Muscle layer of duodenum (tissue), 2 donors: ENCODE measurements around the gene FAR2.
"Not testable (repeated sequence)": the region's sequence is repeated elsewhere in the genome, so short reads cannot be mapped to it uniquely, and the experiment has no call there.

Source experiments
- H3K27ac ChIP-seq: one replicate; pipeline ENCODE4 v1.7.0; 2013; ENCODE audit warnings: mild to moderate bottlenecking, low read length
- H3K27me3 ChIP-seq: one replicate; pipeline ENCODE4 v1.7.0; 2013; ENCODE audit warnings: low read depth, mild to moderate bottlenecking, control low read depth, low read length
- H3K36me3 ChIP-seq, 2 donors: one replicate each; pipeline ENCODE4 v1.7.0; 2013; ENCODE audit warnings: low read length in 2 of 2, control low read depth in 1 of 2, mild to moderate bottlenecking in 1 of 2; ENCODE audit not compliant: insufficient read depth in 2 of 2, control insufficient read depth in 1 of 2
- H3K4me1 ChIP-seq, 2 donors: one replicate each; pipeline ENCODE4 v1.7.0; 2013; ENCODE audit warnings: low read length in 2 of 2, mild to moderate bottlenecking in 2 of 2, control low read depth in 1 of 2, moderate library complexity in 1 of 2; ENCODE audit not compliant: insufficient read depth in 2 of 2, control insufficient read depth in 1 of 2
- H3K4me3 ChIP-seq, 2 donors: one replicate each; pipeline ENCODE4 v1.7.0; 2013; ENCODE audit warnings: low read length in 2 of 2, low read depth in 1 of 2, mild to moderate bottlenecking in 1 of 2
- H3K9me3 ChIP-seq, 2 donors: one replicate each; pipeline ENCODE4 v1.7.0; 2013; ENCODE audit warnings: low read length in 2 of 2, control low read depth in 1 of 2, mild to moderate bottlenecking in 1 of 2; ENCODE audit not compliant: control insufficient read depth in 1 of 2
- donor health status: healthy.

Gene FAR2

GRCh38 chr12:29171421-29172258, 22.6 kb downstream of the FAR2 start:
- Histone ChIP-seq H3K36me3 (no peaks in the 10 kb centered on the region), H3K9me3 (no peaks in the 10 kb centered on the region), H3K4me3 (no peak overlapping the region), H3K27ac (no peak overlapping the region), H3K4me1 (peaks cover 4 to 13% of the 10 kb centered on the region in 2 donors), H3K27me3 (no peaks in the 10 kb centered on the region)

GRCh38 chr12:29176941-29177340, 27.9 kb downstream of the FAR2 start:
- Histone ChIP-seq H3K4me1 (no peaks in the 10 kb centered on the region), H3K36me3 (no peaks in the 10 kb centered on the region), H3K27me3 (no peaks in the 10 kb centered on the region), H3K27ac (no peak overlapping the region), H3K4me3 (no peak overlapping the region), H3K9me3 (no peaks in the 10 kb centered on the region)

GRCh38 chr12:29182247-29182646, 33.2 kb downstream of the FAR2 start:
- not testable (repeated sequence) for H3K27me3 ChIP-seq, H3K4me1 ChIP-seq, H3K27ac ChIP-seq, H3K36me3 ChIP-seq, H3K4me3 ChIP-seq, H3K9me3 ChIP-seq

GRCh38 chr12:29187756-29188155, 38.7 kb downstream of the FAR2 start:
- no peaks in the 10 kb centered on the region for H3K4me1 ChIP-seq
- H3K4me3 ChIP-seq: no peak overlapping the region
- H3K27me3 ChIP-seq: no peaks in the 10 kb centered on the region
- no peak overlapping the region for H3K27ac ChIP-seq
- no peaks in the 10 kb centered on the region for H3K36me3 ChIP-seq
- no peaks in the 10 kb centered on the region for H3K9me3 ChIP-seq

- peak overlapping the region in 1 of 2 donors; percentile 16 for H3K4me3 ChIP-seq
- no peak overlapping the region for H3K27ac ChIP-seq
- H3K4me1 ChIP-seq: no peaks in the 10 kb centered on the region
- no peaks in the 10 kb centered on the region for H3K36me3 ChIP-seq
- no peaks in the 10 kb centered on the region for H3K27me3 ChIP-seq
- no peaks in the 10 kb centered on the region for H3K9me3 ChIP-seq
Measured at GRCh38 chr12:29191267-29191850, 42.3 kb downstream of the FAR2 start.

- Histone ChIP-seq H3K27me3 (no peaks in the 10 kb centered on the region), H3K36me3 (no peaks in the 10 kb centered on the region), H3K9me3 (no peaks in the 10 kb centered on the region), H3K27ac (no peak overlapping the region), H3K4me1 (no peaks in the 10 kb centered on the region), H3K4me3 (no peak overlapping the region)
Measured at GRCh38 chr12:29198901-29199300, 49.8 kb downstream of the FAR2 start.

GRCh38 chr12:29200586-29200985, 51.5 kb downstream of the FAR2 start:
- Histone ChIP-seq H3K4me1 (no peaks in the 10 kb centered on the region), H3K9me3 (no peaks in the 10 kb centered on the region), H3K4me3 (no peak overlapping the region), H3K27ac (no peak overlapping the region), H3K27me3 (no peaks in the 10 kb centered on the region), H3K36me3 (no peaks in the 10 kb centered on the region)

- Histone ChIP-seq H3K9me3 (no peaks in the 10 kb centered on the region), H3K36me3 (no peaks in the 10 kb centered on the region), H3K27me3 (no peaks in the 10 kb centered on the region), H3K4me3 (no peak overlapping the region), H3K4me1 (peaks cover 0 to 6% of the 10 kb centered on the region in 2 donors), H3K27ac (no peak overlapping the region)
Measured at GRCh38 chr12:29201296-29201695, 52.2 kb downstream of the FAR2 start.

GRCh38 chr12:29201746-29202145, 52.7 kb downstream of the FAR2 start:
- no peaks in the 10 kb centered on the region for H3K9me3 ChIP-seq

GRCh38 chr12:29204521-29204920, 55.4 kb downstream of the FAR2 start:
- Histone ChIP-seq H3K27me3 (no peaks in the 10 kb centered on the region), H3K27ac (no peak overlapping the region), H3K36me3 (no peaks in the 10 kb centered on the region), H3K4me1 (peaks cover 0 to 14% of the 10 kb centered on the region in 2 donors), H3K4me3 (no peak overlapping the region), H3K9me3 (no peaks in the 10 kb centered on the region)

More at GRCh38 chr12:29201746-29202145, 52.7 kb downstream of the FAR2 start:
- H3K4me3 ChIP-seq: no peak overlapping the region
- no peaks in the 10 kb centered on the region for H3K36me3 ChIP-seq
- no peak overlapping the region for H3K27ac ChIP-seq
- H3K4me1 ChIP-seq: peaks cover 0 to 8% of the 10 kb centered on the region in 2 donors
- H3K27me3 ChIP-seq: no peaks in the 10 kb centered on the region

- Histone ChIP-seq H3K9me3 (no peaks in the 10 kb centered on the region), H3K4me1 (peaks cover 0 to 18% of the 10 kb centered on the region in 2 donors), H3K36me3 (no peaks in the 10 kb centered on the region), H3K4me3 (no peak overlapping the region), H3K27ac (no peak overlapping the region), H3K27me3 (no peaks in the 10 kb centered on the region)
Measured at GRCh38 chr12:29207120-29207519, 58.0 kb downstream of the FAR2 start.
